SK-N-SH (cell line): ENCODE results near the gene UBE2E3. TPM values are rescaled to one million over a fixed set of nuclear protein-coding genes. Genes with fewer than 3 reads are reported as not detected.
"Not testable (repeated sequence)": the region's sequence is repeated elsewhere in the genome, so short reads cannot be mapped to it uniquely, and the experiment has no call there.

Experiments used
- CTCF ChIA-PET: fragments of 300-600, 350-600 bp; formaldehyde crosslinking; extraction: SDS; loops from one replicate; lab custom pipeline; 2021; lab: Yijun Ruan, JAX
- POLR2A ChIA-PET: fragments of 350-600 bp; sonication (Branson Sonifier 250); formaldehyde crosslinking; extraction: SDS; loops from one replicate; lab custom pipeline; 2020; ENCODE audit warnings: antibody characterized with exemption, inconsistent platforms; lab: Yijun Ruan, JAX
- DNase-seq: peaks from one replicate; pipeline ENCODE4 v3.0.0; 2012
- H2AFZ ChIP-seq: fragments of 200-600 bp; sonication (generic); 2 replicates; pipeline ENCODE4 v1.8.1; 2016; ENCODE audit warnings: antibody characterized with exemption, mild to moderate bottlenecking, low read depth
- H3F3A ChIP-seq: fragments of 200-600 bp; sonication (generic); replicated peaks from 2 replicates; pipeline ENCODE3; 2016; ENCODE audit warnings: antibody characterized with exemption, mild to moderate bottlenecking; ENCODE audit not compliant: insufficient read depth
- H3K27ac ChIP-seq, 2 experiments: fragments of 200-500 bp in 1 of 2; fragments of 200-600 bp in 1 of 2; sonication (Bioruptor generic) in 1 of 2; sonication (generic), shearing (Covaris generic) in 1 of 2; 2 replicates each; pipeline versions ENCODE4 v1.5.1 to v1.6.1; 2014 to 2016; ENCODE audit warnings: low read depth in 2 of 2, inconsistent platforms in 1 of 2, low read length in 1 of 2, mild to moderate bottlenecking in 1 of 2, mixed read lengths in 1 of 2
- H3K27me3 ChIP-seq: fragments of 200-600 bp; sonication (generic), shearing (Covaris generic); 2 replicates; pipeline ENCODE4 v1.6.1; 2016; ENCODE audit warnings: mixed run types; ENCODE audit not compliant: insufficient read depth
- H3K36me3 ChIP-seq, 2 experiments: fragments of 200-500 bp in 1 of 2; fragments of 200-600 bp in 1 of 2; sonication (Bioruptor generic) in 1 of 2; sonication (generic) in 1 of 2; replicated peaks in 1 of 2; 2 replicates each; pipeline versions ENCODE3 to v1.5.1; 2014 to 2016; ENCODE audit warnings: low read length in 1 of 2, mild to moderate bottlenecking in 1 of 2; ENCODE audit not compliant: insufficient read depth in 2 of 2, control insufficient read depth in 1 of 2
- H3K4me1 ChIP-seq, 2 experiments: fragments of 200-500 bp in 1 of 2; fragments of 200-600 bp in 1 of 2; sonication (Bioruptor generic) in 1 of 2; sonication (generic), shearing (Covaris generic) in 1 of 2; 2 replicates each; pipeline versions ENCODE4 v1.5.1 to v1.6.1; 2014 to 2016; ENCODE audit warnings: low read depth in 1 of 2, low read length in 1 of 2, mixed run types in 1 of 2; ENCODE audit not compliant: insufficient read depth in 2 of 2, control insufficient read depth in 1 of 2
- H3K4me2 ChIP-seq: fragments of 200-600 bp; sonication (generic), shearing (Covaris generic); 2 replicates; pipeline ENCODE4 v1.6.1; 2017; ENCODE audit warnings: mixed run types
- H3K4me3 ChIP-seq, 2 experiments: fragments of 200-500 bp in 1 of 2; fragments of 200-600 bp in 1 of 2; sonication (Bioruptor generic) in 1 of 2; sonication (generic), shearing (Covaris generic) in 1 of 2; 2 replicates each; pipeline versions ENCODE4 v1.5.1 to v1.8.1; 2014 to 2016; ENCODE audit warnings: low read depth in 2 of 2, inconsistent platforms in 1 of 2, low read length in 1 of 2, mild to moderate bottlenecking in 1 of 2, mixed read lengths in 1 of 2, moderate library complexity in 1 of 2
- H3K79me2 ChIP-seq: fragments of 200-600 bp; sonication (generic); 2 replicates; pipeline ENCODE4 v1.8.1; 2017; ENCODE audit warnings: mild to moderate bottlenecking; ENCODE audit not compliant: insufficient read depth
- H3K9ac ChIP-seq: fragments of 200-600 bp; sonication (generic); 2 replicates; pipeline ENCODE4 v1.6.1; 2017; ENCODE audit warnings: mixed run types
- H3K9me2 ChIP-seq: fragments of 200-600 bp; sonication (generic); 2 replicates; pipeline ENCODE4 v1.6.1; 2017; ENCODE audit warnings: mixed run types
- H3K9me3 ChIP-seq: fragments of 200-600 bp; sonication (generic); 2 replicates; pipeline ENCODE4 v1.6.1; 2017; ENCODE audit warnings: mixed run types, mild to moderate bottlenecking, moderate library complexity
- H4K20me1 ChIP-seq: fragments of 200-600 bp; sonication (generic); 2 replicates; pipeline ENCODE4 v1.6.1; 2017; ENCODE audit warnings: mild to moderate bottlenecking, mixed run types; ENCODE audit not compliant: insufficient read depth
- ELF1 ChIP-seq: IDR thresholded peaks from 2 replicates; pipeline ENCODE4 v1.4.0; 2012
- EP300 ChIP-seq, 2 experiments: IDR thresholded peaks; 2 replicates each; pipeline versions ENCODE4 v1.4.0 to v1.6.1; 2012; ENCODE audit warnings: borderline replicate concordance in 1 of 2, low read depth in 1 of 2, low read length in 1 of 2
- FOSL2 ChIP-seq: IDR thresholded peaks from 2 replicates; pipeline ENCODE4 v1.4.0; 2012; ENCODE audit warnings: low read depth, mild to moderate bottlenecking, moderate library complexity, borderline replicate concordance
- JUND ChIP-seq: IDR thresholded peaks from 2 replicates; pipeline ENCODE4 v1.4.0; 2012
- MEF2A ChIP-seq: IDR thresholded peaks from 2 replicates; pipeline ENCODE4 v1.4.0; 2012; ENCODE audit warnings: low read depth, borderline replicate concordance
- NFIC ChIP-seq: IDR thresholded peaks from 2 replicates; pipeline ENCODE4 v1.4.0; 2012; ENCODE audit warnings: borderline replicate concordance
- NRF1 ChIP-seq: IDR thresholded peaks from 2 replicates; pipeline ENCODE4 v1.6.1; 2012; ENCODE audit warnings: low read depth, mild to moderate bottlenecking, low read length
- POLR2AphosphoS5 ChIP-seq: IDR thresholded peaks from 2 replicates; pipeline ENCODE4 v1.6.1; 2012; ENCODE audit warnings: low read depth, low read length
- REST ChIP-seq: IDR thresholded peaks from 2 replicates; pipeline ENCODE4 v1.6.1; 2012; ENCODE audit warnings: mild to moderate bottlenecking, low read depth, low read length, moderate library complexity
- RXRA ChIP-seq: IDR thresholded peaks from 2 replicates; pipeline ENCODE4 v1.4.0; 2012; ENCODE audit warnings: low read depth, mild to moderate bottlenecking, borderline replicate concordance
- SMC3 ChIP-seq: IDR thresholded peaks from 2 replicates; pipeline ENCODE4 v1.6.1; 2012; ENCODE audit warnings: low read depth, low read length, improper control_type of control experiment
- TEAD4 ChIP-seq: IDR thresholded peaks from 2 replicates; pipeline ENCODE4 v1.4.0; 2012; ENCODE audit warnings: mild to moderate bottlenecking, borderline replicate concordance; ENCODE audit not compliant: insufficient read depth
- USF1 ChIP-seq: IDR thresholded peaks from 2 replicates; pipeline ENCODE4 v1.4.0; 2012; ENCODE audit warnings: low read depth, borderline replicate concordance
- YY1 ChIP-seq: IDR thresholded peaks from 2 replicates; pipeline ENCODE4 v1.4.0; 2012; ENCODE audit warnings: low read depth, mild to moderate bottlenecking
- WGBS: methylation state at CpG from one replicate; pipeline ENCODE4 v1.1.6; 2017; ENCODE audit warnings: low lambda C conversion rate; 5-methylcytosine and 5-hydroxymethylcytosine counted together
- polyA plus RNA-seq, 3 experiments: library from polyadenylated mRNA; depleted of rRNA; stranded (reverse); fragments of >200 nt; gene quantifications; 2 replicates each; pipeline ENCODE4 v1.2.3, GENCODE V29; 2012

Gene UBE2E3
- polyA plus RNA-seq, 1 of the 3 experiments (the other 2 are of a cell fraction): 62.9 TPM

- no peak overlapping the region for H3K4me2 ChIP-seq
- no peak for DNase-seq
- H3K9me3 ChIP-seq: no peaks in the 10 kb centered on the region
- H3K9ac ChIP-seq: no peak overlapping the region
- H3K9me2 ChIP-seq: 0 out of 2 replicates have a peak, but pooled peaks cover 4% of the 10 kb centered on the region
- no peaks in the 10 kb centered on the region for H3K79me2 ChIP-seq
- no peak overlapping the region for H2AFZ ChIP-seq
- H3K27me3 ChIP-seq: no peaks in the 10 kb centered on the region
- TF ChIP-seq POLR2AphosphoS5: no peak
- no peak for TF ChIP-seq FOSL2
- no peak for TF ChIP-seq YY1
- TF ChIP-seq USF1: no peak
- TF ChIP-seq NFIC: no peak
- no peak for TF ChIP-seq MEF2A
- no peak for TF ChIP-seq REST
- TF ChIP-seq TEAD4: no peak
- no peak for TF ChIP-seq RXRA
- no peak for TF ChIP-seq EP300 (IDR thresholded peaks at IDR 0.05; ENCODE audit: borderline replicate concordance in 1 of 2, low read depth in 1 of 2, low read length in 1 of 2)
- TF ChIP-seq ELF1: no peak
- TF ChIP-seq NRF1: no peak
- no peak for TF ChIP-seq JUND
- TF ChIP-seq SMC3: no peak
- no peaks in the 10 kb centered on the region for H3F3A ChIP-seq
- H3K36me3 ChIP-seq: no peaks in the 10 kb centered on the region
- CTCF ChIA-PET: no interaction called here
- no peaks in the 10 kb centered on the region; a peak in 1 of 4 replicates for H3K4me1 ChIP-seq
- POLR2A ChIA-PET: no interaction called here
- H4K20me1 ChIP-seq: no peaks in the 10 kb centered on the region
- H3K27ac ChIP-seq: no peak overlapping the region
- WGBS: 72% methylated on average over 1 of the region's 1 CpG
- H3K4me3 ChIP-seq: no peak overlapping the region
These were observed 45.5 kb upstream of the UBE2E3 start for GRCh38 chr2:180934911-180935310.

- H3K4me1 ChIP-seq, H3K36me3 ChIP-seq, H3K9me2 ChIP-seq, H3F3A ChIP-seq, H3K9ac ChIP-seq, H2AFZ ChIP-seq, H3K4me3 ChIP-seq, H3K9me3 ChIP-seq, DNase-seq, POLR2A ChIA-PET, H3K79me2 ChIP-seq, H3K27ac ChIP-seq, H4K20me1 ChIP-seq, H3K4me2 ChIP-seq, H3K27me3 ChIP-seq: not testable (repeated sequence)
- 68% methylated on average over 3 of the region's 3 CpGs for WGBS
- CTCF ChIA-PET: interaction anchor here (1.5 kb wide), 1 partner anchor 11 kb away, joined by 4 read pairs; no protein-coding TSS in a partner anchor
These were observed 42.9 kb upstream of the UBE2E3 start for GRCh38 chr2:180937480-180937879.
